GM19328 (cell line): Measurements from ENCODE around the gene RAB27B.

ENCODE experiments used
- ATAC-seq: cut with Tn5 transposase; IDR thresholded peaks from one replicate; pipeline ENCODE4 v1.9.1; 2021; ENCODE audit warnings: mild to moderate bottlenecking, moderate library complexity; ENCODE audit not compliant: unreplicated experiment

The RAB27B gene

GRCh38 chr18:54859667-54860421, 31.6 kb downstream of the RAB27B start:
- no peak for ATAC-seq

GRCh38 chr18:54860941-54861340, 32.7 kb downstream of the RAB27B start:
- no peak for ATAC-seq

- ATAC-seq: no peak
Observed at GRCh38 chr18:54867131-54867530, 38.9 kb downstream of the RAB27B start.

GRCh38 chr18:54871231-54871630, 43.0 kb downstream of the RAB27B start:
- no peak for ATAC-seq

- ATAC-seq: no peak
Observed at GRCh38 chr18:54872681-54873080, 44.4 kb downstream of the RAB27B start.

- no peak for ATAC-seq
Observed at GRCh38 chr18:54873884-54874255, 45.6 kb downstream of the RAB27B start.

GRCh38 chr18:54875063-54875462, 46.8 kb downstream of the RAB27B start:
- no peak for ATAC-seq

- ATAC-seq: no peak
Observed at GRCh38 chr18:54877076-54877475, 48.8 kb downstream of the RAB27B start.

- no peak for ATAC-seq
Observed at GRCh38 chr18:54878159-54878622, 49.9 kb downstream of the RAB27B start.

GRCh38 chr18:54878659-54879358, 50.5 kb downstream of the RAB27B start:
- ATAC-seq: no peak

- ATAC-seq: no peak
Observed at GRCh38 chr18:54879691-54880090, 51.4 kb downstream of the RAB27B start.

- ATAC-seq: no peak
Observed at GRCh38 chr18:54880395-54881105, 52.3 kb downstream of the RAB27B start.

GRCh38 chr18:54881229-54881768, 53.0 kb downstream of the RAB27B start:
- no peak for ATAC-seq

- ATAC-seq: no peak
Observed at GRCh38 chr18:54882318-54882717, 54.0 kb downstream of the RAB27B start.

GRCh38 chr18:54883816-54884604, 55.7 kb downstream of the RAB27B start:
- no peak for ATAC-seq

GRCh38 chr18:54888378-54888777, 60.1 kb downstream of the RAB27B start:
- ATAC-seq: no peak

- no peak for ATAC-seq
Observed at GRCh38 chr18:54888933-54889332, 60.7 kb downstream of the RAB27B start.

- ATAC-seq: no peak
Observed at GRCh38 chr18:54899500-54899899, 71.2 kb downstream of the RAB27B start.

GRCh38 chr18:54900290-54900689, 72.0 kb downstream of the RAB27B start:
- no peak for ATAC-seq

GRCh38 chr18:54904581-54904980, 76.3 kb downstream of the RAB27B start:
- ATAC-seq: no peak

- no peak for ATAC-seq
Observed at GRCh38 chr18:54905629-54906028, 77.4 kb downstream of the RAB27B start.
